CD4-positive, alpha-beta T cell (primary cell): Measurements from ENCODE around the gene CATSPERZ. TPM values are rescaled to one million over a fixed set of nuclear protein-coding genes. Genes with fewer than 3 reads are reported as not detected.

Experiments
- ATAC-seq: fragments of 200-7000 bp; cut with Tn5 transposase; one replicate; pipeline ENCODE4 v1.10.0; 2022; ENCODE audit warnings: mild to moderate bottlenecking; ENCODE audit not compliant: poor library complexity
- CTCF ChIA-PET: fragments of 350-600 bp; sonication (Branson Sonifier 250); formaldehyde crosslinking; loops from one replicate; lab custom pipeline; 2021; ENCODE audit warnings: antibody characterized with exemption, inconsistent platforms; lab: Charles Lee
- POLR2A ChIA-PET: fragments of 350-600 bp; sonication (Branson Sonifier 250); formaldehyde crosslinking; loops from one replicate; lab custom pipeline; 2021; ENCODE audit warnings: antibody characterized with exemption, inconsistent platforms; lab: Charles Lee
- DNase-seq, 14 experiments: peaks; one replicate each; pipeline ENCODE4 v3.0.0-alpha.2; 2013 to 2020; ENCODE audit warnings: mixed read lengths in 2 of 14
- H3K27ac ChIP-seq, 2 donors: one replicate each; pipeline versions ENCODE4 v1.5.1 to v1.7.0; 2013; ENCODE audit warnings: low read length in 2 of 2, low read depth in 1 of 2, mild to moderate bottlenecking in 1 of 2
- H3K27me3 ChIP-seq, 2 experiments: 1 replicate in 1 of 2; 2 replicates in 1 of 2; pipeline versions ENCODE4 v1.6.1 to v1.7.0; 2013; ENCODE audit warnings: low read length in 2 of 2, control low read depth in 1 of 2, mild to moderate bottlenecking in 1 of 2, moderate library complexity in 1 of 2; ENCODE audit not compliant: insufficient read depth in 2 of 2, control insufficient read depth in 1 of 2
- H3K36me3 ChIP-seq: one replicate; pipeline ENCODE4 v1.6.1; 2013; ENCODE audit warnings: low read length, control low read depth; ENCODE audit not compliant: insufficient read depth
- H3K4me1 ChIP-seq: one replicate; pipeline ENCODE4 v1.6.1; 2013; ENCODE audit warnings: low read length, control low read depth; ENCODE audit not compliant: insufficient read depth
- H3K4me3 ChIP-seq: one replicate; pipeline ENCODE4 v1.5.1; 2013; ENCODE audit warnings: mild to moderate bottlenecking, low read length, moderate library complexity
- H3K9me3 ChIP-seq, 2 experiments: 1 replicate in 1 of 2; 2 replicates in 1 of 2; pipeline versions ENCODE4 v1.6.1 to v1.7.0; 2013; ENCODE audit warnings: low read length in 2 of 2, mild to moderate bottlenecking in 2 of 2, control low read depth in 1 of 2, moderate library complexity in 1 of 2; ENCODE audit not compliant: control insufficient read depth in 1 of 2, insufficient read depth in 1 of 2
- H3K27ac Mint-ChIP-seq: one replicate; pipeline ENCODE4 v1.8.0; 2020; ENCODE audit warnings: mixed read lengths
- H3K27me3 Mint-ChIP-seq: one replicate; pipeline ENCODE4 v1.8.0; 2021; ENCODE audit warnings: mixed read lengths
- H3K36me3 Mint-ChIP-seq: one replicate; pipeline ENCODE4 v1.8.0; 2021; ENCODE audit warnings: low read depth, mixed read lengths
- H3K4me1 Mint-ChIP-seq: one replicate; pipeline ENCODE4 v1.8.0; 2021; ENCODE audit warnings: low read depth, mixed read lengths
- H3K4me3 Mint-ChIP-seq: one replicate; pipeline ENCODE4 v1.8.0; 2020; ENCODE audit warnings: mild to moderate bottlenecking, mixed read lengths
- H3K9me3 Mint-ChIP-seq: one replicate; pipeline ENCODE4 v1.8.0; 2020; ENCODE audit warnings: mixed read lengths
- CTCF ChIP-seq: fragments of 200-600 bp; IDR thresholded peaks from one replicate; pipeline ENCODE4 v1.8.0; 2022; ENCODE audit warnings: antibody characterized with exemption, mild to moderate bottlenecking
- intact Hi-C, 2 experiments: fragments of 100-400 bp; cut with DNase I in 1 of 2; cut with micrococcal nuclease in 1 of 2; formaldehyde crosslinking; loops; one replicate each; pipeline versions ENCODE4 v1.15.1 to v1.9.0; 2023 to 2025; cut with DNase I, micrococcal nuclease
- microRNA-seq: library from miRNA; unstranded; fragments of <30 nt; microRNA quantifications from one replicate; pipeline ENCODE4 v1.2.0, GENCODE V29; 2021; ENCODE audit warnings: borderline microRNAs expressed, borderline replicate concordance
- total RNA-seq, 174 experiments: library from RNA in 2 of 174; stranded (reverse) in 2 of 174; gene quantifications; one replicate each; pipeline ENCODE4 v1.2.3 and lab custom pipeline; 2021 to 2026

The CATSPERZ gene
- total RNA-seq, 2 experiments from 2014 or later: not detected

DNA sequence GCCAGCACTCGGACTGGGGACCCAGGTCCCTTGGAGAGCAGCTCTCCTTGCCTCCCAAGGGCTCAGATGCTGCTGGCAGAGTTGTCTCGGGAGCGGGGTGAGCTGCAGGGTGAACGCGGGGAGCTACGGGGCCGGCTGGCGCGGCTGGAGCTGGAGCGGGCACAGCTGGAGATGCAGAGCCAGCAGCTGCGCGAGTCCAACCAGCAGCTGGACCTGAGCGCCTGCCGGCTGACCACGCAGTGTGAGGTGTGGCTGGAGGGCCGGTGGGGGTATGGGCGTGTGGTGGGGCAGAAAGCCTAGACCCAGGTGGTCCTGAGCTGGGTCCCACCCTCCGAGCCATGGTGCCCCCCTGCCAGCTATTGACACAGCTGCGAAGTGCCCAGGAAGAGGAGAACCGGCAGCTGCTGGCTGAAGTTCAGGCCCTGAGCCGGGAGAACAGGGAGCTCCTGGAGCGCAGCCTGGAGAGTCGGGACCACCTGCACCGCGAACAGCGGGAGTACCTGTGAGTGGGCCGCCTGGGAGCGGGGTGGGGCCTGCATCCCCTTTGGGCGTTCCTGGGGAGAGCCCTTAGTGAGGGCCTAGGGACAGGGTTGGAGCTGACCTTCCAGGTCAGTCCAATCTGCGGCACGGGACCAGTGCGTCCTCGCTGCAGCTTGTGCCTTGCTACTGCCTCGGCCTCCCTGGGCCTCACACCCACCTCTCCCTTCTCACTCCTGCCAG, 53.0 kb downstream of the CATSPERZ start:
- H3K4me1 Mint-ChIP-seq: peaks cover 11% of the 10 kb centered on the region
- no peak overlapping the region for H3K4me3 Mint-ChIP-seq
- no peak for DNase-seq
- no peaks in the 10 kb centered on the region for H3K9me3 ChIP-seq
- no peak overlapping the region for H3K27ac ChIP-seq
- H3K27me3 ChIP-seq: no peaks in the 10 kb centered on the region
- ChIA-PET CTCF (interaction anchor here (0.7 to 1.0 kb wide), 2 partner anchors 22 to 35 kb away, joined by 3 to 4 read pairs; partner anchors contain the start of gene PRDX5), POLR2A (interaction anchor here (1.9 kb wide), 1 partner anchor 35 kb away, joined by 10 read pairs; the partner anchor contains the start of genes PRDX5 and TRMT112)
- peaks cover 44% of the 10 kb centered on the region for H3K36me3 ChIP-seq
- ATAC-seq: no peak
- peaks cover 9% of the 10 kb centered on the region for H3K36me3 Mint-ChIP-seq
- TF ChIP-seq CTCF: no peak
- no peak overlapping the region for H3K4me3 ChIP-seq
- H3K9me3 Mint-ChIP-seq: no peaks in the 10 kb centered on the region
- H3K4me1 ChIP-seq: peaks cover 14% of the 10 kb centered on the region
- no peak overlapping the region for H3K27ac Mint-ChIP-seq
- H3K27me3 Mint-ChIP-seq: no peaks in the 10 kb centered on the region
- intact Hi-C loops: no loop called here

- H3K4me1 ChIP-seq: peaks cover 21% of the 10 kb centered on the region
- POLR2A ChIA-PET: interaction anchor here (1.9 kb wide), 1 partner anchor 36 kb away, joined by 10 read pairs; the partner anchor contains the start of genes PRDX5 and TRMT112
- peaks cover 37% of the 10 kb centered on the region for H3K36me3 ChIP-seq
- no peak for TF ChIP-seq CTCF
- H3K27ac ChIP-seq: no peak overlapping the region
- Mint-ChIP-seq H3K4me1 (peaks cover 13% of the 10 kb centered on the region), H3K27me3 (no peaks in the 10 kb centered on the region), H3K27ac (no peak overlapping the region), H3K9me3 (no peaks in the 10 kb centered on the region), H3K36me3 (peaks cover 9% of the 10 kb centered on the region), H3K4me3 (no peak overlapping the region)
- no peaks in the 10 kb centered on the region for H3K9me3 ChIP-seq
- H3K4me3 ChIP-seq: no peak overlapping the region
- DNase-seq: no peak
- intact Hi-C loops: no loop called here
- H3K27me3 ChIP-seq: no peaks in the 10 kb centered on the region
- CTCF ChIA-PET: interaction anchor here (0.7 to 1.0 kb wide), 2 partner anchors 23 to 36 kb away, joined by 3 to 4 read pairs; partner anchors contain the start of gene PRDX5
- ATAC-seq: no peak
Measured at GRCh38 chr11:64353715-64354506, 53.8 kb downstream of the CATSPERZ start.

Small RNA genes lying within 50 kb of the gene (microRNA-seq; reads per million reads assigned to microRNA genes)
- not detected for gene MIR7155

Other genes with a start within 250 kb of the CATSPERZ start
- gene MACROD1, start 134.2 kb upstream of the CATSPERZ start, total RNA-seq: 1 to 10 TPM; 6.0 to 6.3 TPM
- 10 to 100 TPM; 29.0 to 37.5 TPM for gene STIP1, start 114.2 kb upstream of the CATSPERZ start, total RNA-seq
- 10 to 100 TPM; 55.8 to 61.1 TPM for gene FERMT3, start 93.6 kb upstream of the CATSPERZ start, total RNA-seq
- 10 to 100 TPM; 11.3 to 11.5 TPM for gene TRPT1, start 74.2 kb upstream of the CATSPERZ start, total RNA-seq
- 10 to 100 TPM; 26.8 to 26.9 TPM for gene NUDT22, start 74.1 kb upstream of the CATSPERZ start, total RNA-seq
- gene DNAJC4, start 69.8 kb upstream of the CATSPERZ start, total RNA-seq: 10 to 100 TPM; 35.9 to 37.9 TPM
- 10 to 100 TPM; 39.7 to 48.7 TPM for gene VEGFB, start 65.8 kb upstream of the CATSPERZ start, total RNA-seq
- 10 to 100 TPM; 11.2 to 14.6 TPM for gene FKBP2, start 59.3 kb upstream of the CATSPERZ start, total RNA-seq
- 10 to 100 TPM; 17.1 to 21.0 TPM for gene PPP1R14B, start 53.4 kb upstream of the CATSPERZ start, total RNA-seq
- gene PLCB3, start 48.8 kb upstream of the CATSPERZ start, total RNA-seq: 1 to 10 TPM; 2.5 to 2.7 TPM
- gene BAD, start 15.7 kb upstream of the CATSPERZ start, total RNA-seq: 10 to 100 TPM; 22.5 to 23.0 TPM
- 10 to 100 TPM; 13.8 to 16.6 TPM for gene GPR137, start 14.5 kb upstream of the CATSPERZ start, total RNA-seq
- gene KCNK4, start 9.1 kb upstream of the CATSPERZ start, total RNA-seq: under 1 TPM in 1 of 2 experiments, not detected in 1; 0.14 TPM
- 10 to 100 TPM; 10.9 to 12.0 TPM for gene ESRRA, start 5.2 kb downstream of the CATSPERZ start, total RNA-seq
- gene TRMT112, start 17.2 kb downstream of the CATSPERZ start, total RNA-seq: 10 to 100 TPM; 70.5 to 71.4 TPM
- 10 to 100 TPM; 31.7 to 33.1 TPM for gene PRDX5, start 17.8 kb downstream of the CATSPERZ start, total RNA-seq
- 100 to 1,000 TPM; 107 to 112 TPM for gene CCDC88B, start 39.8 kb downstream of the CATSPERZ start, total RNA-seq
- gene RPS6KA4, start 58.8 kb downstream of the CATSPERZ start, total RNA-seq: 1 to 10 TPM; 7.3 to 9.2 TPM